ENCODE data around the gene EDIL3.
"Not testable (repeated sequence)": the region's sequence is repeated elsewhere in the genome, so short reads cannot be mapped to it uniquely, and the experiment has no call there.

Gene EDIL3

DNA sequence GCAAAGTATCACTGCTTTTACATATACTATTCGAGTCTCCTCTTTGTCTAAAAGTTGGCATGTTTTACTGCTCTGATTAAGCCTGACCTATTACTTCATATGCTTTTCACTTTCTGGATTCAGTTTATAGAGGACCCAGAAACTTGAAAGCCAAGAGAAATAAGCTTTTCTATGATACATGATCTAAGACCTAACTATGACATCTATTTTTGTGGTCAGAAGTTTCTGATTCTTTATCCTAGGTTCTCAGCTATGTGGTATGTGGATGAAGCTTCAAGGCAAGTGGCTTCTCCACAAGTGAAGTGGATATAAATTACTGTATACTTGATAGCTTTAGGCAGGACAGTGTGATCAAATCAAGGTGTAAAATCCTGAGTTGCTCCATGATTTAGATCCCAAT, 6.3 kb downstream of the EDIL3 start:
- DNase-seq, result no peak

DNA sequence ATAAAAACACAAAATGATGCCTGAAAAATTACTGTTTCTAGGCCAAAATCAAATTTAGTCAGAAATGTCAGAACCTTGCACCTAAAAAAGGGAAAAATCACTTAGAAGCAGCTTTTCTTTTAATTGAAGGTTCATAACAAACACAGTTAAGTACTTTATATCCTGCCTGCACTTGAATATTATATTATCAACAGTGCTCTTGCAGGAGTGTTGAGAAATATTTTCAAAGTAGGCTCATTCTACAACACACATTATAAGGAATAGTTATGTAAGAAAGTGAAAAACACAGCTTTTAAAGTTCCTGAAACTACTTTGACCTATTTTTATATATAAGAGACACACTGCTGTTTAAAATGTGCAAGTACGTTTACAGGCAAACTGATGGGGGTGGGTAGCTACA, 8.3 kb downstream of the EDIL3 start:
- no peak for DNase-seq

- no peak for DNase-seq
Measured at GRCh38 chr5:84374568-84374967, 10.1 kb downstream of the EDIL3 start.

DNA sequence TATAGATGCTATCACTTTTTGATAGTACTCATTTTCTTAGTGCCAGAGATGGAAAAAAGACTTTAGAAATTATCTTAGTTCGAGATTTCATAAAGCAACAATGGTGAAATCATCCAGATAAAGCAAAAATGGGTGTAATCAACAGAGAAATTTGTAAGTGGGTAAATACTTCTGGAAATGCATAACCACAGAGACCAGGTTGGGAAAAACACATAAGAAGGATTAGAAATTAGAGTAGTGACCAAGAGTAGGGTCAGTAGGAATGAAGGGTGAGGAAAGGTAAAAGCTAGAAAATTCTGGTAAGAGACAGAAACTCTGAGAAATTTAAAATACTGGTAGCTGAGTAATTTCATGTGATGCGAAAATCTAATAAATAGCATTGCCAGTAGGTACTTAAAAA, 11.2 kb downstream of the EDIL3 start:
- DNase-seq, result no peak

DNA sequence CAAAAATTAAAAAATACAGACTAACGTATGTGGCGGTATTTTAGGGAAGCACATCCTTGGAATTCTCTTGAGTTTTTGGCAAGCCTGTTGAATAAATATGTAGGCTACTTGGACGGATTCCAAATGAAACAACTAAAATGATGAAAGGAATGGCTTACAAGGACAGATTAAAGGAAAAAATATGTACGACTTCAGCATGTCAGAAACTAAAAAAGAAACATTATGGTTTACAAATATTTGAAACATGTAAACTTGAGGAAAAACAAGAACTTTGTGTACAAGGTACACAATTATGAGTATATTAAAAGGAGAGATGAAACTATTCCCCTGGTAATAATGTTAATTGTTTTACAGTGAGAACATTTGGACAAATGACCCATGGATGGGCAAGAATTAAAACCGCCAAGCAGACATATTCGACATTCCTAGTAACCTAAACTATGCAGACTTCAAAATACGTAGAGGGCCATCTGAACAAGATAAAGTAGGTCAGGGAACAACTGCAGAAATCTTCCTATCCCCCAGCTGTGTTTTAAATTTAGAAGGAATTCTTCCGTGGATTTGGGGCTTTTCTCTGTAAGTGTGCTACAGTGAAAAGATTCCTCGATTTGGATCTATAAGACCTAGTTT, 12.5 kb downstream of the EDIL3 start:
- DNase-seq, result no peak

DNA sequence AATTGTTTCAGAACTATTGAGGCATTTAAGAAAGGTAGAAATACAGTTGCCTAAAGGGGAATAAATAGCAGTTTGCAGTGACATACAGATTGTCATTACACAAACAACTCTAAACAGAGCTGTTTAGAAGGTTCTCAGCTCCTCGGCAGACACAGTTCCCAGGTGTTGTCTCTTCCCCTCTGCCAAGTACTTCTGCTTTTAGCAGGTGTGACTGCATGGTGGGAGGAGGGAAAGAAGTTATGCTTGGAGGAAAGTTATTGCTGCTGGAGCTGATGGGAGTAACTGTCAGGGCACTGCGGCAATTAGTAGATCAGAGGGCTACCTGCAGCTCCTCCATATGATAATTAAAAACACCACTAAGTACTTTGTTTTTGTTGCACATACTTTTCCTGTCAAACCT, 14.5 kb downstream of the EDIL3 start:
- no peak for DNase-seq

DNA sequence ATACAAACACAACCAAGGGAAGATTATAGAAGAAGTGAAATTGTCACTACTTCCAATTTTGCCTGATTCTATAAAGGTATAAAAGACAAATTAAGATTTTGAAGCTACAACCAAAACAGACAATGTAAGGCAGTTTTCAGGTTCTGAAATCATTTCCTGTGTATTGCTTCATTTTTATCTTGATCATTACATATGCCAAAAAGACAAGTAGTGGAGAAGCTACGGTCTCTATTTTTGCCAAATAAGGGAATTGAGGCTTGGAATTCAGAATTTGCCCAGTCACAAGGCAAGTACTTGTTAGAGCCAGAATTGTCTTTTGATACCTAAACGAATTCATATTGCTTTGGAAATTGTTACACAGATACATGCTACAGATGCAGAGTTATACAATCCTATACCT, 20.6 kb downstream of the EDIL3 start:
- DNase-seq, result no peak

GRCh38 chr5:84362061-84362720, 22.5 kb downstream of the EDIL3 start:
- no peak for DNase-seq

DNA sequence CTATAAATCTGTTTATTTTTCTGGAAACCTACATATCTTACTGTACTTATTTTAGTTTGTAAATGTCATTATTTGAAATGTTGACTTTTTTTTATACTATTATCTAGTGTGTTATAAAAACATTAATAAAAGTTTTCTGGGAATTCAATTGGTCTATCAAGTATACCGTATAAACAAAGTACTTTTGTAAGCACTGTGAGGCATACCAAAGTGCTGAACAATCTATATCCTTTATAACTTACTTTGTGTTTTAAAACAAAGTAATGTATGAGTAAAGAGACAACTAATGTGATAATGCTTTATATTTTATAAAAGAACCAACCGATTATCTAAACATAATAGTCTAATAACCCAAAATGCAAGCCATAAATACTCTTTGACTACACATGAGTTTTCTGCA, 23.1 kb downstream of the EDIL3 start:
- no peak for DNase-seq

GRCh38 chr5:84360056-84360455, 24.6 kb downstream of the EDIL3 start:
- DNase-seq, result no peak

DNA sequence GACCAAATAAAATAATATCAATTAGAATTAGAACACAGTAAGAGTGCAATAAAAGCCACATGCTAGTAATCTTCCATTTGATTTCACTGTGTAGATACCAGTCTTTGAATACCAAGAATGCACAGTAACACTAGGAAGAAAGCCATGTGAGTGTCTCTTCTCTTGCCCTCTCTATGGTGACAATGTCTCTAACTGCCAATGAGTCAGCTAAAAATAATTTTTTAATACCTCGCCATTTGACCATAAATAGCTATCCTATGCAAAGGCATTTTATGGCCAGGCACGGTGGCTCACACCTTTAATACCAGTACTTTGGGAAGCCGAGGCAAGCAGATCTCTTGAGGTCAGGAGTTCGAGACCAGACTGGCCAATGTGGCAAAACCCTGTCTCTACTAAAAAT, 30.6 kb downstream of the EDIL3 start:
- DNase-seq, result no peak

- DNase-seq, result no peak
Measured at GRCh38 chr5:84344788-84345187, 39.9 kb downstream of the EDIL3 start.

DNA sequence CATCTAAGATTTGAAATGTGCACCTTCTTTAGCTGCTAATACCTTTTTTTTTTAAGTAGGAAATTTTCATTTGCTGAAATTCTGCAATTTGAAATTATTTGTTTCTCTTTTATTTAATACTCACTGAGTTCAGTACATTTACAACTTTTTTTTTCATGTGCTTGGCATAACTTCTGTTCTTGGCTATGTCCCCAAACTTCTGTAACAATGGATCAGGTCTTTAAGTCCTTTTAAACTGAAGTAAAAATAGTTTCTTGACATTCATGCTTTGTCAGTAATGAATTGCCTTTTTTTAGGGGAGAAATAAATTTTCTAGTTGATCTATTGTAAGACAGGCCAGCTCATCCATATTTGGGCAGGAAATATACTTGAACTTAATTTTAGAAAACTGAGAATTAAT, 41.5 kb downstream of the EDIL3 start:
- no peak for DNase-seq

DNA sequence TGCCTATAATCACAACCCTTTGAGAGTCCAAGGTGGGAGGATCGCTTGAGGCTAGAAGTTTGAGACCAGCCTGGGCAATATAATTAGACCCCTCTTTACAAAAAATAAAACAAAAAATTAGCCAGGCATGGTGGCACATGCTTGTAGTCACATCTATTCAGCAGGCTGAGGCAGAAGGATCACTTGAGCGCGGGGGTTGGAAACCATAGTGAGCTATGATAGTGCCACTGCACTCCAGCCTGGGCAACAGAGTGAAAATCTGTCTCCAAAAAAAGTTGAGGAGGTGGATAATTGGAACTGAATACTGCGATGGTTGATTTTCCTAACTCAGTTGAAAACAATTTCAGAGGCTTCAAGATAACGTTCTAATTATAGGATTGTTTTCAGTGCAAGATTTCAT, 52.6 kb downstream of the EDIL3 start:
- no peak for DNase-seq

- no peak for DNase-seq
Measured at GRCh38 chr5:84327591-84327990, 57.1 kb downstream of the EDIL3 start.

GRCh38 chr5:84322646-84323045, 62.0 kb downstream of the EDIL3 start:
- no peak for DNase-seq

DNA sequence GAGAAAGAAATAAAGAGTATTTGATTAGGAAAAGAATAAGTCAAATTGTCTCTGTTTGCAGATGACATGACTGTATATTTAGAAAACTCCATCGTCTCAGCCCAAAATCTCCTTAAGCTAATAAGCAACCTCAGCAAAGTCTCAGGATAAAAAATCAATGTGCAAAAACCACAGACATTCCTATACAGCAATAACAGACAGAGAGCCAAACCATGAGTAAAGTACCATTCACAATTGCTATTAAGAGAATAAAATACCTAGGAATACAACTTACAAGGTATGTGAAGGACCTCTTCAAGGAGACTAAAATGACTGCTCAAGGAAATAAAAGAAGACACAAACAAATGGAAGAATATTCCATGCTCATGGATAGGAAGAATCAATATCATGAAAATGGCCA, 66.9 kb downstream of the EDIL3 start:
- not testable (repeated sequence) for DNase-seq

- DNase-seq, result not testable (repeated sequence)
Measured at GRCh38 chr5:84312280-84312679, 72.4 kb downstream of the EDIL3 start.

DNA sequence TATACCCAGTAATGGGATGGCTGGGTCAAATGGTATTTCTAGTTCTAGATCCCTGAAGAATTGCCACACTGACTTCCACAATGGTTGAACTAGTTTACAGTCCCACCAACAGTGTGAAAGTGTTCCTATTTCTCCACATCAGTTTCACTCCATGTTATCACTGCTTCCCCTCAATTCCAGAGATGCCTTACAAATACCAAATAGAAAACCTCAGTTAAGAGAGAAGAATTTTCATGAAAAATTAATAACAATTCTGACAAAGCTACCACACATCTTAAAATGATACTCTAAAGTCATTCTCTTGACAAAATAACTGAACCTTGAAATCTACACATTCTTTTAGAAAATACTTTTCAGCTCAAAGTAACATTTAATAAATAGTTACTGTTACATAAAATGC, 74.8 kb downstream of the EDIL3 start:
- not testable (repeated sequence) for DNase-seq

GRCh38 chr5:84306601-84307000, 78.1 kb downstream of the EDIL3 start:
- no peak for DNase-seq

- no peak for DNase-seq
Measured at GRCh38 chr5:84304599-84304998, 80.1 kb downstream of the EDIL3 start.

- DNase-seq, result no peak
Measured at GRCh38 chr5:84303315-84303714, 81.4 kb downstream of the EDIL3 start.

DNA sequence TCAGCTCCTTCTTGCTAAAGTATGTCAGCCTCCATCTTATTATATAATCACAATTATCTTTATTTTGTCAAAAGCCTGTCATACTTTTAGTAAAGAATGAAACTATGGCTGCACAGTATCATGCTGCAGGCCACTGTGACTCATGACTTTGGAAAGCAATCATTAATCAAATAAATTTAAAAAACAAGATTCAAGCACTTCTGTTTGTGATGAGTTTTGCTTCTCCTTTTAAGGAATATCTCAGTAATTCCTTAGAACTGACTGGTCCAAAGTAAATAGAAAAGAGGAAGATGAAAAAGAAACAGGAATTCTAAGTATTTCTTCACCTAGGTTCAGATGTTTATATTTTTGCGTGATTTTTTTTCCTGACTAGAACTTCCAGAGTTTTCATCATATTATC, 83.1 kb downstream of the EDIL3 start:
- no peak for DNase-seq

- DNase-seq, result no peak
Measured at GRCh38 chr5:84299959-84300358, 84.7 kb downstream of the EDIL3 start.

DNA sequence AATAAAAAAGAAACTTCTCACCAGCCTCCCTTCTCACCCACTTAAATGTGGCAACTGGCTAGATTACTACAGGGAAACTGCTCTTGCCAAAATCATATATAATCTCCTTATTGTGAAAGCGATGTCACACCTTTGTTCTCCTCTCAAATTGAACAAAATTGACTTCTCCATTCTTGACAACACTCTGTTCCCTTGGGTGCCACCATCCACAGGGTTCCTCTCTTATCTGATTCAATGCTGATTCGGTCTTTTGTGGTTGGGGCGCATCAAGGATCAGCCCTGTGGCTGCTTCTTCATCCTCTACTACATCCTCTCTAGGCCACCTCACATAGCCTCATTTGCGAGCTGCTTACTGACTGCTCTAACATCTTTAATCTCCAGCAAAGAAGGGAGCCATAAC, 86.1 kb downstream of the EDIL3 start:
- DNase-seq, result no peak

Data from inflammatory macrophage (primary cell).